GM19025 (cell line): ENCODE measurements around the gene NCKIPSD.

Source experiments
- ATAC-seq: cut with Tn5 transposase; IDR thresholded peaks from one replicate; pipeline ENCODE4 v1.9.1; 2021; ENCODE audit warnings: mild to moderate bottlenecking, low read depth, moderate library complexity; ENCODE audit not compliant: unreplicated experiment

NCKIPSD gene

DNA sequence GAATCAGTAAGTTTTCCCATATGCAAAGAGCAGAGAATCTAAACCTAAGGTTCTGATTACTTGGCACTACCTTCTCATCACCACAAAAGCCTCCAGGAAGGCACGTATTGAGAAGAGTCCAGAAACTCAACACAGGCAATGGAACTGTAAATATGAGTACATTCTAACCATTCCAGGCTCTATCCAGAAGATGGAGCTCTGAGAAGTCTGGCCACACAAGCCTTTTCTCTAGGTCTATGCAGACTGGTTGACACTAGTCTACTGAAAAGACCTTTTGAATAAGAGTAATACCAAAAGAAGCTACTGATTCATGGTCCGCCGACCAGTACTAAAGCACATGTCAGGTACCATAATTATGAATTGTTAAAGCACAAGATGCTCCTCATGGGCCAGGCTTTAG lies 12.2 kb upstream of the NCKIPSD start:
- no peak for ATAC-seq

DNA sequence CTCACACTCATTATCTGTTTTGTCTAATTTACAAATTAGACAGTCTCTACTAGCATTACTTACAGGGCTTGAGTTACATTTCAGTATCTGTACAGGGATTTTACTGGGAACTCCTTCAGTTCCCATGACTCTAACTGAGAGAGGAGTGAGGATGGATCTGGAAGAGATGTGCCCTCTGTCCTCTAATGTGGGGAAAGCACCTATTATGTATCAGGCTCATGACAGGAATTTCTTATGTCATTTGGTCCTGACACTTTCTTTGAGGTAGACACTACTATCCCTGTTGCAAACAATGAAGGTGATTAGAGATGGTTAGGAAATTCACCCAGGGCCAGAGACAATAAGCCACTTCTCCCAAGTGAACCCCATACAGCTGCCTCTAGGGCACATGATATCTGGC lies 10.9 kb upstream of the NCKIPSD start:
- ATAC-seq: no peak

DNA sequence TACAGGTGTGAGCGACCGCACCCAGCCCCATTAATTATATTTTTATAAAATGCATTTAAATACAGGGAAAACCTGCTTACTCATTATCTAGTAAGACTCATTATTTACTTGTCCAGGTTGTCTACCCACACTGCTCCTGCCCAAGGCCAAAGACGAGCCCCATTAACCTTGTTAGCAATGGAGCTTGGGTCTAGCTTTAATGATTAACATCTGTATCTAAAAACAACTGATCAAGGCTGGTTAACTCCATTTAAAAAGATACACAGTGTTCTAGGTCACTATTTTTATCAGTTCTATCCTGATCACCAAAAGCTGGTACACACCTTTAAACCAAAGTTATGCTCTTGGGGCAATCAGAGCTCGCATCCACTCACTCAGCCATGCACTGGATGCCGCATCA lies 10.4 kb upstream of the NCKIPSD start:
- ATAC-seq: no peak

DNA sequence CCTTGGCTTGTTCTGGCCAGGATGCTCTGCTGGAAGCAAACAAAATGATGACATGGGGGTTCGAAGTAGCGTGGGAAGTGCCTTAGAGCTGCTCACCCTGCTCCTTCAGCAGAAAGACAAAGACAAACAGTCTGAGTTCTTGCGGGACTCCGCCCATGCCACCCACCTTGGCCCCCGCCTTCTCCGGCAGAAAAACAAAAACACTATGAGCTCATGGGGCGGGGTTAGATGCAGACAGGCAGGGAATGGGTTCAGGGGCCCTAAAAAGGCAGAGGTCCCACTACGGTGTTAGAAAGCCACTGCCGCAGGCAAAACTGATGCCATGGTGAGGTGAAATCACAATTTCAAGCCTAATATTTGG lies 9.7 kb upstream of the NCKIPSD start:
- no peak for ATAC-seq

DNA sequence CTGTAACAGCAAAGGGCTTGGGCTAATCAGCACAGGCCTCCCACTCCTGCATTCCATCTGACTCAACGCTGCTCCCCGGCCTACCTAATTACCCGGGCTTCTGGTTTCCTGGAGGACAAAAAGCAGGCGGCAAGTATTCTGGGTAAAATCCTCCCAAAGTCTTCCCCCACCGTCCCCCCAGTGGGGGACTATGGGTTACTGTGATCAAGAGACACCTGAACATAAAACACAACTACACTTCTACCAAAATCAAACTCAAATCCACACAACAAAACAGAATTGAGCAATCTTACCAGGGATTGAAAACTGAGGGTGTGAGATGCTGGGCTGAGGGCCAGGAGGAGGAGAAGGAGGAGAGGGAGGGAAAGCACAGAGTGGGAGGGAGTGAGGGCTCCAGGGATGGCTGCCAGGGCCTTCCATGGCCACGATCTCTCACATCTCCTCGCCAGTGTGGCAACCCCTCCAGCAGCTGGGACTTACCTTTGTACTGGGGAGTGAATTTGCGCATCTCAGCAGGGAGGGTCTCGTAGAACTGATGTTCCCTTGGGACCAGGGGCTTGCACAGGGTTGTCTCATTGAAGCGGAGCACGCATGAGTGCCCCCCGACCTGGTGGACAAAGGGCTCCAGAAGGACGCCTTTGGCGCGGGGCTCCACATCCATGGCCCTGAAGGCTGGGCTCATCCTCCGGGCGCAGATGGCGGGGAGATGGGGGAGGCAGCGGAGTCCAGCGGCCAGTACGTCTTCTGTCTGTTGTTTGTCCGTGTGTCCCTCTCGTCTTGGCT lies 9.1 kb upstream of the NCKIPSD start:
- no peak for ATAC-seq

DNA sequence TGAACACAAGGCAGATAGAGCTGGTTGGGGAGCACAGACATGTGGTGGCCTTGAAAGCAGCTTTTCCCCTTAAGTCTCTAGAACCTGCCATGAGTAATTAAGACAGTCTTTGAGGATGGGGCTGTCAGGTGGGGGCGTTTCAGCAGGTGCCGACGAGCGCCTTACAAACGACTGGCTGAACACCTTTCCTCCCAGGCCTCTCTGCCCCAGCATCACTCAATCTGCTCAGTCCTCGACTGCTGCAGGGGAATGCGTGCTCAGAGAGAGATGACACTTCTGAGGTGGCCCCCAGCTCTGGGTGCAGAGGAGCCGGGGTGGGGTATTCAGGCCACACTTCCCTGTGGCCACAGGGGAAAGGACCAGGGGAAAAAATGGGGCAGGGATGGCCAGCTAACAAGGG lies 8.1 kb upstream of the NCKIPSD start:
- no peak for ATAC-seq

DNA sequence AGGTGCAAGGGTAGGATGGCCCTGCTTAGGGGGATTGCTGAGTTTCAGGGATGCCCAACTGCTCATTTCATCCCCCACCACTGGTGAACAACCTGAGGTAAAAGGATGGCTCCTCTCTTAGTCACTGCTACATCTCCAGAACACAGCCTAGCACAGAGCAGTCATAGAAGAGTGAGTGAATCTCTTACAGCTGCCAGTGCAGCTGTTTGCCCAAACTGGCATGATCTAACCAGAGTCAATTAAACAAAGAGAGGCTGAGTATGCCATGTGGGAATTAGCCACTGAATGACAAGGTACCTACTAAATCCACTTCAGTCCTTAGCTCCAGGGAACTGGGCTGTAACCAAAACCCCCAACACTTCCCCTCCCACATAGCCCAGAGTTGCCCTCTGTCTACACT lies 6.8 kb upstream of the NCKIPSD start:
- no peak for ATAC-seq

DNA sequence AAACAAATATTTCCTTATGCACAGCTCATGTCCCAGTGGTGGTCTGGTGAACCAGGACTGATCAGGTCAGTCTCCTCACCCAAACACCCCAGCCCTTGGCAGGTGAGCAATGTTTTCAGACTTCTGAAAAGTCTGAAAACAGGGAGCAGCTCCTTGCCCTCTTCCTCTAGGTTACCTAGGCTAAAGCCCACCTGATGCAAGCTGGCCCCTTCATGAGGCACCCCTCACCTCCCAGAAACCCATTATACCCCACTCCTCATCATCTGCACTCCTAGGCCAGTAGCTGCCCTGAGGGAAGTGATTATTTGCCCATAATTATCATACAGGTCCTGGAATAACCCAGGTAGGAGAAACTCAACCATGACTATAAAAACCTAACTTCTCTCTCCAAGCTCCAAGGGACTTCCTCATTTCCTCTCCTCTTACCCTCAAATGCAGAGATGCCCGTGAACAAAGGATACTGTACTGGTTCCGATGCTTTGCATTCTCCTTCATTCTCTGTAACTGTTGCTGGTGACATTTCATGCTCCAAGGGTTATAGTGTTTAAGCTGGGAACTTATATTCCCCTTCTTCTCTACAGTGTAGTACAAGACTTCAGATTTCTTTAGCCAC lies 5.2 kb upstream of the NCKIPSD start:
- ATAC-seq: no peak

DNA sequence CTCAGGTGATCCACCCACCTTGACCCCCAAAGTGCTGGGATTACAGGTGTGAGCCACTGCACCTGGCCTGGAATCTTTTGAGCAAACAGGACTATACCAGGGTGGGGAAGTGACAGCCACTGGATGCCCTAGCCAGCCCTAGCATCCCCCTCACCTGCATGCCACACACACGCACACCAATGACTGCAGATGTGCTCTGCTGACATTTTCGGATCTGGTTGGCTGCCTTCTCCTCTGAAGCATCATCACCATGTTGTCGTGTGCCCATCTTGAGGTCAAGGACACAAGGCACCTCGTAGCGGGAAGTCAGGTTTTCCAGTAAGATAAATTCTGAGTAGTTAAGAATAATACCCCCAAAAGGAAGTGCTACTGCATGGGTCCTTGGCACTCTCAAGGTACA lies 3.7 kb upstream of the NCKIPSD start:
- no peak for ATAC-seq

DNA sequence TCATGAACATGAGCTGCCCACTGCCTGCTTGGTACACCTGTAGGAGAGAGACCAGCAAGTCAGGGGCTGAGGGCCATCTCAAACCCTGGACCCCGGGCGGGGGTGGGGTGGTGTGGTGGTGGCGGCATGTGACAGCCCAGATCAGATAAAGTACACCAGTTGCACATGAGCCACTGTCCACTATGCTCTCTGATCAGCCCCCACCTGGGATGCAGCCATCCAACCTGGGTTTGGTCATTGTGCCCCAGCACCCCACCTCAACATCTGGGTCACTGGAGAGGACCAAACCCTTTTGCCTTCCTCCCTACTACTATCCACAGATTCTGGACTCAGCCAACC lies 3.0 kb upstream of the NCKIPSD start:
- ATAC-seq: no peak

DNA sequence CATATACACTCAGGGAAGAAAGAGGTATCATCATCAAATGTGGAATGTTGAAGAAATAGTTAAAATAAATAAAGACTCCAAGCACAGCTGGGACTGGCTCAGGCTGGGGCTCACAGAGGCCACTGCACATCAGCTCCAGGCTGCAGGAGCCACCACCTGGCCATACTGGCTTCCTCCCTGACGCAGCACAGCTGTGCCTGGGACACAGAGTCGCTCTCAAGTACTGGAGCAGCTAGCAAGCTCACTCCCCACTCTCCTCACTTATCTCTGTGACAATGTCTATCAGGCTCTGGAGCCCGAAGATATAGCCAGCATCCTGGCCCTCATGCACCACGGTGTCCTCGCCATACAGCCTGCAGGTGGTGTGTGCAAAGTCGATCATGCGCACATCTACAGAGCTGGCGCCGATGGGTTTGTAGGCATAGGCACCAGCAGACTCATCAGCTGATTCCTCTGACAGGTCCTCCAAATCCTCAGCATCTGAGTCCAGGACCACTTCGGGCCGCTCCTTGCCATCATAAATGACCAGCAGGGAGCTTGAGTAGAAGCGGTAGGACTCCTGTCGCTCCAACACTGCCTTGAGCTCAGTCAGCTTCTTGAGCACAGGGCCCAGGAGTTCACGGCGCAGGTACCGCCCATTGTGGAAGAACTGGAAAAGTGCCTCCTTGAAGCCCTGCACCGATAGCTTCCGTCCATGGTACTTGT lies 2.5 kb upstream of the NCKIPSD start:
- ATAC-seq: no peak

DNA sequence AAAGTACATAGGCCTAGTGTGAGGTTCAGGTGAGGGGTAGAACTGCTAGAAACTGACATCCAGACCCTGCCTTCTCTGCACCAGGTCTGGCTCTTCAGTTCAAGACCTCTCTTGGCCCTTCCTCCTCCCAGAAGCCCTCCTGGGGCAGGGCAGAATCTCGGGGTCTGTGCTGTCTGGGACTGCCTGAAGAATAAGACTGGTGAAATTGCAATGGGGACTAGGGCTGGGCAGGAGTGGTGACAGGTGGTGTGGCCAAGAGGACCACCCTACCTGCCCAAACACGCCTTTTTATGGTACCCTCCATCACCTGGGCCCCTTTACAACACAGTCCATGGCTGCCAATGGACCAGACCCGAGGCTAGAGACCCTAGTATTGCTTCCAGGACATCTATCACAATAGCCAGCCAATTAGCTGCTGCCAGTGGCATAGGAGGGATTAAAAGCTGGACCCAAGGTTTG lies 1.5 kb upstream of the NCKIPSD start:
- ATAC-seq: no peak

DNA sequence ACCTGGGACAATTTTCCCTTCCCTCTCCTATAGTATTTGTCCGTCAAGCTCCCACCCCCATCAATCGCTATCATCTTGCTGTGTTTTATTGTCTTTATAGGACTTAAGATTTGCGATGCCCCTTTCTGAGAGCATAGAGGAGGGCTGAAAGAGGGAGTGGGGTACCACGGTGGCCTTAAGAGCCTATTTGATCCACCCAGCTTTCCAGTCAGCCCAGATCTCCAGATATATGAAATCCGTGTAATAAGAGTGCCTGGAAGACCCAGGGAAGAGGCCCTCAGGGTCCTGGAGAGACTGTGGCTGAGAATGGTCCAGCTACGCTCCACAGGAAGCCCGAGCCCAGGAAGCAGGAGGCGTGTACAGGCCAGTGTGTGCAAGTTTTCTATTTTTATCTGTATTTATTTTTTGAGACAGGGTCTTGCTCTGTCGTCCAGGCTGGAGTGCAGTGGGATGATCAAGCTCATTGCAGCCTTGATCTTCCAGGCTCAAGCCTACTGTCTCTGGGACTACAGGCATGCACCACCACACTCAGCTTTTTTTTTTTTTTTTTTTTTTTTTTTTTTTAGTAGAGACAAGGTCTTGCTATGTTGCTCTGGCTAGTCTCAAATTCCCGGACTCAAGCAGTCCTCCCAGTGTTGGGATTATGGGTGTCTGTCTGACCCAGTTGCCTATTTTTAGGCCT lies 964 bp upstream of the NCKIPSD start:
- no peak for ATAC-seq

DNA sequence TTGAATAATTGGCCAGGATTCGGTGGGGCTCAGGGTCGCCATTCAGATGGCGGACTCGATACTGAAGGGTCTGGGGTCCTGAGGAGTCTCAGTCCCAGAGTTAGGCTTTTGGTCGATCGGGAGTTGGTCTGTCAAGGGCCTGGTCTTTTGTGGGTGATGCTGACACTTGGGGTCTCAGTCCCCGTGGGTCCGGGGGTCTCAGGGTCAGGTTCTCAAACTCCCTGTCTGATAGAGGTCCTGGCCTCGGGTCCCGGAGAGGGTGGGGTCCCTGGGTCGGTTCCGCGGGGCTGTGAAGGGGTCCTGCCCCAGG lies 467 bp downstream of the NCKIPSD start:
- ATAC-seq: no peak

DNA sequence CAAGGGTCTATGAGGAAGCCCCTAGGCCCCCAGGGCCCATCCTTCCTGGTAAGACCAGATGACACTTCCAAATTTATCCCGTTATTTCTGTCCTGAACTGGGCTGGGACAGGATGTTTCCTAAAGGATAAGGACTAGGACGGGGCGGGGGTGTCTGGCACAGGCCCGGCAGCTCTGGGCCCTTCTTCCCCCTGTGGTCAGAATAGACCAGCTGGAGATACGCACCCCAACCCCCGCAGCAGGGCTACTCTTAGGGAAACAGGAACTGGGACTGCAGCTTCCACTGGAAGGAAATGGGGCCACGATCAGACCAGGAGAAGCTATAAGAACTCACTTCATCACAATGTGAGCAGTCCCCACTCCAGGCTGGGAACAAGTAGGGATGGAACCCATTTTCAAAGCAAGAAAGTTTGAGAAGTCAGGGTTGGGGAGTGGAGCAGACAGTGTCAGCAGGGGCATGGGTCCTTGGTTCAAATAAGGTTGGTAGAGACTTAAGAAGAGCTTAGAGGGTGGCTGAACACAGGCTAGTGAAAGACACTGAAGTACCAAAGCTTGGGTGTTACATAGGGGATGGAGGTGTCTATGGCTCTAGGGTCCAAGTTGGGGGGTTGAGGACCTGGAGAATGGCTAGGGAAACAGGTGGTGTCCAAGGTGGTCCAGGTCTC lies 1.1 kb downstream of the NCKIPSD start:
- no peak for ATAC-seq

DNA sequence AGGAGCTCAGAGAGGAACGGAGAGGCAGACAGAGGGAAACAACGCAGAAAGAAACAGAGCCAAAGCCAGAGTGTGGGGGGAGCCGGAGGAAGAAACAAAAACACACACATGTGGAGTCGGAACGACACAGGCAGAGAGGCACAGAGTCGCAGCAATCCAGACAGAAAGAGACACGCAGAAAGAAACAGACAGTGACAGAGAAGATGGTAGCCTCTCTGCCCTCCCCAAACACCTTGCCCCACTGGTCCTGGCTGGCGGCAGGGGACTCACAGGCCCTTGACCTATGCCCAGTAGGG lies 1.7 kb downstream of the NCKIPSD start:
- ATAC-seq: no peak

DNA sequence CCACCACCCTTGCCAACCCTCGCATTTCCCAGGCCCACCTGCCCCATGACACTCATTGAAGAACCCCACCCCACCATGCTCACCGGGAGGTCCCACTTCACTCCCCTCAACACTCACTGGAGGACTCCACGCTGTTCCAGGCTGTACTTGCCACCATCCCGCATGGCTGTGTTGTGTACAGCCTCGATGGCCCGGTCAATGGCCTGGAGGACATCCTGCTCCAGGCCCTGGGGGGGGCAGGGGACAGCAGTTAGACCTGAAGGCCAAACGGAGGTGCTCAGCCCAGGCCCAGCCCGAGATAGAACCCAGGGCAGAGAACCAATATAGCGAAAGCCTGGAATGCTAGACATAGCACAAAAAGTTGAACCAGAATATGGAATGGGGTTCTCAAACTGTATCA lies 2.9 kb downstream of the NCKIPSD start:
- ATAC-seq: no peak

DNA sequence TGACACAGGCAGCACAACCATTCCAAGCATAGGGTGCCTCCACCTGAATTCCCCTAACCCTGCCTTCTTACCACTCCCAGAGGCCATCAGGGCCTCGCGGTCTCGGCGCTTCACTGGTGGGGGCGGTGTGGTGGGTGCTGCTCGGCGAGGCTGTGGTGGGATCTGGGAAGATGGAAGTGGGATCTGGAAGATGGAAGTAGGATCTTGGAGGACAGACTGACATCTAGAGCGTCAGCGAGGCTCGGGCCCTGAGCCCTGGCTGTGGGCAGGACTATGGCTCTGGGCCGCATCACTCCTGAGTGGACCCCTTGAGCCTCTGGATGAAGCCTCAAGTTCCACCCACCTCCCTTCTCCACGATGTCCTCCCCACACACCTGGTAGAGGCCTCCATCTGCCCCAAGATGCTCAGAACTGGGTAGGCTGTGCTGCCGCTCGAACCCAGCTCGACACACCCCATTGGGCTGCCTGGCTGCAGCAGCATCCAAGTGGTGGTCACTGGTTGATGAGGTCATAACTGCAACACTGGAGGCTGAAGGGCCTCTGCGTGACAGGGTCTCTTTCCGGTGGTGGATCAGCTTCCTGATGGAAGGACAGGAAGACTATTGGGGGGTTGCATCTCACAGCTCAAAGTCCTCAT lies 3.6 kb downstream of the NCKIPSD start:
- ATAC-seq: no peak

DNA sequence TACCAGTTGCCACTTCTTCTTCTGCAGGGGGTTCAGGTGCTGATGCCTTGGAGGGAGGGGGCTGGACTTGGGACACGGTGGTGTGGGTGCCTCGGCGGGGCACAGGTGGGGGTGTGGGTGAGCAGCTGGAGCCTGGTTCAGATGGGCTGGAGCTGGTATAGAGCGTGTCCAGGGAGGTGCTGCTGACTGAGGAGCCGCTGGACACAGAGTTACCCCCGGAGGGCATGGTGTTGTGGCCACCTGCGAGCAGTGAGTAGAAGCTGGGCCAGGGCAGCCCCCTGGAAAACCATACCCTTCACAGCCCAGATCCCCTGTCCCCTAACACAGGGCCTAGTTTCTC lies 4.2 kb downstream of the NCKIPSD start:
- no peak for ATAC-seq

DNA sequence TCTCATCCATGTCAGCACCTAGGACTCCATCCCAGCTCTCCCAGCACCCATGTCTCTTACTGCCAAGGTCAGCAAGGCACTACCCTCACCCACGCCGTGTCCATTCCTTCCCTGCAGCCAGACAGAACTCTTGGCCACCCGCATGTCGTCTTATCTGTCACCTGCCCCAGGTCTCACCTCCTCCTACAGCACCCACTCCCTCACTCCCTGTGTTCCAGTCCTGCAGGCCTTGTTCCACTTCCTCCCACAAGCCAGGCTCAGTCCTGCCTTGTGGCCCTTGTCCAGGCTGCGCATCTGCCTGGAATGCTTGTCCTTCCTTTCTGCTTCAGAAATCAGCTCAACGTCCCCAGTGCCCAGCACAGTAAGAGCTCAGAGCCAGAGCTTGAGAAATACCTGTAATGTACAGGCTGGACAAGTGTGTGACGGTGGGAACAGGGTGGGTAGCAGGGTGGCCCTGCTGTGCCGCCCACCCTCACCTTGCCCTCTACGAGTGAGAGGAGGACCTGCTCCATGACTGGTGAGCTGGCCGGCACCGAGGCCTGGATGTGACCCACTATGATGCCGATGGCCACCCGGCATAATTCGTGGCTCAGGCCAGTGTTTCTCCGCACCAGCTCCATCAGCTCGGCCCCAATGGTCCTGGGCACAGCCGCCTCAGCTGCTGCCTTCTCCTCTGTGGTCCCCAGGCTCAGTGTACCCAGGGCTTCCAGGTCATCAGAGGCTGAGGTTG lies 4.7 kb downstream of the NCKIPSD start:
- ATAC-seq: no peak
